ENCODE measurements around the gene GKN1. TPM values are rescaled to one million over a fixed set of nuclear protein-coding genes. Genes with fewer than 3 reads are reported as not detected.

GKN1 gene, protein sequence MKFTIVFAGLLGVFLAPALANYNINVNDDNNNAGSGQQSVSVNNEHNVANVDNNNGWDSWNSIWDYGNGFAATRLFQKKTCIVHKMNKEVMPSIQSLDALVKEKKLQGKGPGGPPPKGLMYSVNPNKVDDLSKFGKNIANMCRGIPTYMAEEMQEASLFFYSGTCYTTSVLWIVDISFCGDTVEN
- total RNA-seq (1 to 10 TPM in 1 of 6 donors, not detected in 5; 8.0 TPM), polyA plus RNA-seq (under 1 TPM in 1 of 2 donors, not detected in 1; 0.75 TPM)

DNA sequence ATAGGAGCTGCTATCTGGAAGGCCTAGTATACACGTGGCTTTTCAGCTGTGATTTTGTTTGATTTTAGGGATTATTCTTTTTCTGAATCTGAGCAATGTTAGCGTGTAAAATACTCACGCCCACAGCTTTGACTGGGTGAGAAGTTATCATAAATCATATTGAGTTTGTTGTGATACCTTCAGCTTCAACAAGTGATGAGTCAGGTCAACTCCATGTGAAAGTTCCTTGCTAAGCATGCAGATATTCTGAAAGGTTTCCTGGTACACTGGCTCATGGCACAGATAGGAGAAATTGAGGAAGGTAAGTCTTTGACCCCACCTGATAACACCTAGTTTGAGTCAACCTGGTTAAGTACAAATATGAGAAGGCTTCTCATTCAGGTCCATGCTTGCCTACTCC lies at the start of gene GKN1:
GKN1 (plus strand) TSS at position 386 of the 400 bp plus-strand sequence. CDS start 42 bp downstream, outside the sequence.
- FAIRE-seq (no peak), DNase-seq (no peak), ATAC-seq (no peak)
- H3K36me3 ChIP-seq = no peaks in the 10 kb centered on the region
- peaks cover 0 to 4% (median 0%) of the 10 kb centered on the region in 4 donors for H3K27me3 ChIP-seq
- no peaks in the 10 kb centered on the region for H3K4me1 ChIP-seq
- WGBS, 2 donors = 75 to 81% methylated on average over 3 of the region's 3 CpGs
- H3K9me3 ChIP-seq = no peaks in the 10 kb centered on the region
- H3K4me3 ChIP-seq = no peak within 1 kb of the TSS
- intact Hi-C loops (cut with DNase I) = no loop called here
- no peak within 1 kb of the TSS for H3K27ac ChIP-seq
- TF ChIP-seq, protein P1, sequence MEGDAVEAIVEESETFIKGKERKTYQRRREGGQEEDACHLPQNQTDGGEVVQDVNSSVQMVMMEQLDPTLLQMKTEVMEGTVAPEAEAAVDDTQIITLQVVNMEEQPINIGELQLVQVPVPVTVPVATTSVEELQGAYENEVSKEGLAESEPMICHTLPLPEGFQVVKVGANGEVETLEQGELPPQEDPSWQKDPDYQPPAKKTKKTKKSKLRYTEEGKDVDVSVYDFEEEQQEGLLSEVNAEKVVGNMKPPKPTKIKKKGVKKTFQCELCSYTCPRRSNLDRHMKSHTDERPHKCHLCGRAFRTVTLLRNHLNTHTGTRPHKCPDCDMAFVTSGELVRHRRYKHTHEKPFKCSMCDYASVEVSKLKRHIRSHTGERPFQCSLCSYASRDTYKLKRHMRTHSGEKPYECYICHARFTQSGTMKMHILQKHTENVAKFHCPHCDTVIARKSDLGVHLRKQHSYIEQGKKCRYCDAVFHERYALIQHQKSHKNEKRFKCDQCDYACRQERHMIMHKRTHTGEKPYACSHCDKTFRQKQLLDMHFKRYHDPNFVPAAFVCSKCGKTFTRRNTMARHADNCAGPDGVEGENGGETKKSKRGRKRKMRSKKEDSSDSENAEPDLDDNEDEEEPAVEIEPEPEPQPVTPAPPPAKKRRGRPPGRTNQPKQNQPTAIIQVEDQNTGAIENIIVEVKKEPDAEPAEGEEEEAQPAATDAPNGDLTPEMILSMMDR (IDR thresholded peaks at IDR 0.05) = no peak

DNA sequence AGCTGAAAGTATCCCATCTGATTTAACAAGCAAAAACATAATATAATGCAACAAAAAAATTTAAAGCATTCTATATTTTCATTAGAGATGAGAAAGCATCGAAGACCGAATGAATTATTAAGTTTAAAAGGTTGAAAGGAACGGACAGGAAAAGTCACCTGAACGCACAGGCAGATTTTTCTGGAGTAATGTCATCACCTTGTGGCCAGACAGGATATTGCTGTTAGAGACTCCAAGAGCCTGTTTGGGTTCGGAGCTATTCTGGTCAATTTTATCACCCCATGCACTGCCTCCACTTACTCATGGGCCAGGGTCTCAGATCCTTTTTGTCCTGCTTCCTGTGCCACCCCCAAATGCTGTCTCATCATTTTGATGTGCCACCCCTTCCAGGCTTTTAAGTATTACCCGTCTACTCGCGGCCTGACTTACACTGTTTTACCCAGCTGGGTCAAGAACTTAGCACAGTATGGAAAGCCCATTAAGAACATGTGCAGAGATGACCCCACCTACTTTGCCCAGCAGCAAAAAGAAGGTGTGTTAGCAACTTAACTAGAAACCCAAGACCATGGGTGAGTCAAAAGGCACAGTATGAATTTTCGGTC lies 49.0 kb upstream of the GKN1 start:
- Histone ChIP-seq H3K4me1 (peaks cover 0 to 7% (median 3%) of the 10 kb centered on the region in 3 donors), H3K9me3 (no peaks in the 10 kb centered on the region), H3K27me3 (no peaks in the 10 kb centered on the region), H3K27ac (no peak overlapping the region), H3K4me3 (no peak overlapping the region), H3K36me3 (no peaks in the 10 kb centered on the region)
- FAIRE-seq (no peak), ATAC-seq (peak; percentile 76 to 93 (median 88)), DNase-seq (peak in 2 of 6 donors; percentile 21 to 58)
- whole genome bisulfite sequencing, 2 donors = 37% methylated on average over 9 of the region's 9 CpGs
- TF ChIP-seq, protein P1 (IDR thresholded peaks at IDR 0.05) = peak; percentile 54 to 87 (median 82)
- intact Hi-C loops (cut with DNase I) = loop anchor here in 2 of 3 donors (10.0 kb wide), 2 partner anchors 181 to 471 kb away; no protein-coding TSS in a partner anchor

DNA sequence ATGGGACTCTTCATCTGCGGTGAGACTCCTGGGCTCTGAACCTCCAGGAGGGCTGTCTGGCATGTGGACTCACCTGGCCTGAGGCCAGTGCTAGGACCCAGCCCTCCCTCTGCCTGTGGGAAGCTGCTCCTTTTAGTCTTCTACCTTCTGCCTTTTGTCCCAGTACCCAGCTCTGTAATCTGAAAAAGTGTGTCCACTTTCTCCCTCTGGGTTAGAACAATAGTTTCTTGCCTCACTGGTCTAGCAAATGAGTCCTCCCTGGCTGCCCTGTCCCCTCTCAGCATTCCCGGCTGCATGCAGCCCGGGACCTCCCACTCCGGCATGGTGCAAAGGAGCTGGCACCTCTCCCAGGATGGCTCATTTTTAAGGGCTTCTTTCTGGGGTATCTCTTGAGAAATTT lies 47.6 kb upstream of the GKN1 start:
- no peak overlapping the region for H3K27ac ChIP-seq
- no peaks in the 10 kb centered on the region for H3K27me3 ChIP-seq
- H3K9me3 ChIP-seq = no peaks in the 10 kb centered on the region
- intact Hi-C loops (cut with DNase I) = loop anchor here in 2 of 3 donors (10.0 kb wide), 2 partner anchors 182 to 472 kb away; no protein-coding TSS in a partner anchor
- 53 to 68% methylated on average over 4 of the region's 4 CpGs for WGBS, 2 donors
- TF ChIP-seq, protein P1 (IDR thresholded peaks at IDR 0.05) = no peak
- ATAC-seq (no peak), FAIRE-seq (no peak), DNase-seq (no peak)
- no peak overlapping the region for H3K4me3 ChIP-seq
- H3K36me3 ChIP-seq = no peaks in the 10 kb centered on the region
- peaks cover 0 to 2% (median 0%) of the 10 kb centered on the region in 3 donors for H3K4me1 ChIP-seq

DNA sequence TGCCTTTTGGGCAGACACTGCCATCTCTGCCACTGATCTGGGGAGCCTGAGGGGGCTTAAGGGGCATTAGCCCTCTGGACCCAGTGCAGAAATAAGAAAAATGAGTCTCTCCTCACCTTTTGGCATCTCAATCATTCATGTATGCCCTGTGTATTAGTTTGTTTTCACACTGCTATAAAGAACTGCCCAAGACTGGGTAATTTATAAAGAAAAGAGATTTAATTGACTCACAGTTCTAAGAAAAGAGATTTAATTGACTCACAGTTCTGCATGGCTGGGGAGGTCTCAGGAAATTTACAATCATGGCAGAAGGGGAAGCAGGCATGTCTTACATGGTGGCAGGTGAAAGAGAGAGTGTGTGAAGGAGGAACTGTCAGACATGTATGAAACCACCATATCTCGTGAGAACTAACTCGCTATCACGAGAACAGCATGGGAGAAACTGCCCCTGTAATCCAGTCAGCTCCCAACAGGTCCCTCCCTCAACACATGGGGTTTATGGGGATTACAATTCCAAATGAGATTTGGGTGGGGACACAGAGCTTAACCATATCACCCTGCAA lies 43.2 kb upstream of the GKN1 start:
- no peaks in the 10 kb centered on the region for H3K4me1 ChIP-seq
- H3K27ac ChIP-seq = no peak overlapping the region
- H3K36me3 ChIP-seq = no peaks in the 10 kb centered on the region
- no peaks in the 10 kb centered on the region for H3K9me3 ChIP-seq
- ATAC-seq (no peak), DNase-seq (no peak), FAIRE-seq (no peak)
- no peak overlapping the region for H3K4me3 ChIP-seq
- intact Hi-C loops (cut with DNase I) = no loop called here
- 60 to 78% methylated on average over 3 of the region's 3 CpGs for WGBS, 2 donors
- TF ChIP-seq, protein P1 (IDR thresholded peaks at IDR 0.05) = no peak
- no peaks in the 10 kb centered on the region for H3K27me3 ChIP-seq

Measured in pancreas (tissue), 10 donors.